ENCODE results near the gene POP7.

The POP7 gene

DNA sequence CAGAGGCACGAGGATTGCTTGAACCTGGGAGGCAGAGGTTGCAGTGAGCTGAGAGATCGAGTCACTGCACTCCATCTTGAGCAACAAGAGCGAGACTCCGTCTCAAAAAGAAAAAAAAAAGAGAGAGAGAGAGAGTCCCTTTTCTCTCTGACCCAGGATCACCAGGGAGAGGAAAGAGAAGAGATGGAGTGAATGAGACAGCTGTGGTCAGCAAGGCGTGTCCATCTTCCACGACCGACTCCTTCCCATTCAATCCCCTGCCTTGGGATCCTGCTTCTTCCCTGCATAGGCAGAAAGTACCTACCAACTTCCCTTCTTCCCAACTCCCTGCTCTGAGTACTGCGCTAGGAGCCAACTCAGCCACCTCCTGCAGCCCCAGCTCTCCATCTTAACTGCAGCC lies 22.3 kb downstream of the POP7 start:
- DNase-seq: no peak

GRCh38 chr7:100730136-100730800 lies 24.3 kb downstream of the POP7 start:
- DNase-seq: no peak

GRCh38 chr7:100731937-100732636 lies 26.2 kb downstream of the POP7 start:
- no peak for DNase-seq

DNA sequence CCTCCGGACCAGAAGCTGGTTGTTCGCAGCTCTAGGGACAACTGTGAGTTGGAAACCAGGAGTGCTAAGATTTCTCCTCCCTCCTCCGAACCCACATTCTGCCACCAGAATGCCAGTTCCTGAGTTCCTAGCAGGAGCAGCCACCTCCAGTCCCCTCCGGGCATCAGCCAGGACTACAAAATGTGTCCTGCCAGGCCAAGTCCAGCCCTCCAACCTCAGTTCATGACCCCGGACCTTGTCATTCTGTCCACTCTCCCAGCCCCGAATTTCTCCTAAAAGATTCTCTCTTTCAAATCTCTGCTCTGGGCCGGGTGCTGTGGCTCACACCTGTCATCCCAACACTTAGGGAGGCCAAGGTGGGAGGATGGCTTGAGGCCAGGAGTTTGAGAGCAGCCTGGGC lies 29.8 kb downstream of the POP7 start:
- no peak for DNase-seq

GRCh38 chr7:100736671-100737070 lies 30.8 kb downstream of the POP7 start:
- no peak for DNase-seq

- no peak for DNase-seq
Observed at GRCh38 chr7:100739934-100740333, 34.0 kb downstream of the POP7 start.

GRCh38 chr7:100744605-100745004 lies 38.7 kb downstream of the POP7 start:
- DNase-seq: no peak

DNA sequence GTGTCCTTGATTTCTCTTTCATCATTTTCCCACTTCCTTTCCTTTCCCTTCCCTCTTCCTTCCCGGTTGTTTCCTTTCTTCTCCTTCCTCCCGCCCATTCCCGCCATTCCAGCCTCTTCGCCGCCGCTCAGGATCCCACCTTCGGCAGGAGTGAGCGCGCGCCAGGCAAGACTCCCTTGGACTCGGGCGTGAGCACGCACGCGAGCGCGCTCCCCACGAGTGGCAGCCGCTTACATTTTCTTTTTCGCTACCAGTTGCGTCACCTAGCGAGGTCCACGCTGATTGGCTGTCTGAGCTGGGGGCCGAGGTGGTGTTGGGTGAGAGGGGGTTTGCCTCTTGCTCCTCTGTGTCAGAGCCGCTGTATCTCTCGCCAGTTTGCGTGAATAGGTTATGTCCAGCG lies 39.3 kb downstream of the POP7 start:
- DNase-seq: no peak

GRCh38 chr7:100752994-100753393 lies 47.1 kb downstream of the POP7 start:
- no peak for DNase-seq

GRCh38 chr7:100753750-100754149 lies 47.8 kb downstream of the POP7 start:
- no peak for DNase-seq

All from NCI-H1092 (cell line).